ENCODE measurements around the gene TLX1.

DNA sequence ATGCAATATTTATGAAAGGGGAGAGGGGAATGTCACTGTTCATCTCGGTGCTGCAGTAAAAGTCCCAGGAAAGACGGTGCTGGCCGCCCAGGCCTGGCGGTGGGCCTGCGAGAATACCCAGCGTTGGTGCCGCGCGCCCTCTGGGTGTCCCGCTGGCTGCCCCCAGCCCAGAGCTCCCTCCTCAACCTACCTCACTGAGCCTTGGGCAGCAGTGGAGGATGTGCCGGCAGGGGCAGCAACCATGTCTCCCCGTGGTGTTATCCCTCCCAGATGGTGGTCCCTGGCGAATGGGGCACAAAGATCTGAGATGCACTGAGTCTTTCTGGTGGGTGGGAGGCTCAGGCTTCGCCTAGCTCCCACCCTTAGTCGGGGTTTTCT is 9.5 kb upstream of the TLX1 start:
- TF ChIP-seq CTCF (optimal IDR thresholded peaks at IDR 0.05 in 1 of 3, IDR thresholded peaks at IDR 0.05 in 1 of 3, conservative IDR thresholded peaks at IDR 0.05 in 1 of 3; ENCODE audit: extremely low read depth in 1 of 3, insufficient read depth in 2 of 3, low read length in 3 of 3) (no peak), EZH2 (IDR thresholded peaks at IDR 0.05; ENCODE audit: low read length) (no peak)

All from keratinocyte (primary cell).